Nephron progenitor cell (in vitro differentiated cells): ENCODE results near the gene ANKRD33B.

ENCODE experiments used
- DNase-seq: peaks from one replicate; pipeline ENCODE4 v3.0.0; 2021
- H3K27ac Mint-ChIP-seq: 2 replicates; pipeline ENCODE4 v1.8.0; 2021; ENCODE audit warnings: mild to moderate bottlenecking, moderate library complexity, mixed read lengths
- H3K27me3 Mint-ChIP-seq: 2 replicates; pipeline ENCODE4 v1.8.0; 2021; ENCODE audit warnings: mild to moderate bottlenecking, low read depth, mixed read lengths; ENCODE audit not compliant: poor library complexity
- H3K36me3 Mint-ChIP-seq: 2 replicates; pipeline ENCODE4 v1.8.0; 2021; ENCODE audit warnings: low read depth, mixed read lengths
- H3K4me1 Mint-ChIP-seq: 2 replicates; pipeline ENCODE4 v1.8.0; 2021; ENCODE audit warnings: mixed read lengths
- H3K4me3 Mint-ChIP-seq: 2 replicates; pipeline ENCODE4 v1.8.0; 2021; ENCODE audit warnings: mild to moderate bottlenecking, moderate library complexity, mixed read lengths
- H3K9me3 Mint-ChIP-seq: 2 replicates; pipeline ENCODE4 v1.8.0; 2021; ENCODE audit warnings: mild to moderate bottlenecking, moderate library complexity, mixed read lengths
- TF ChIP-seq, protein P1 (sequence below): fragments of 200-600 bp; sonication (generic); IDR thresholded peaks from 2 replicates; pipeline ENCODE4 v1.5.0; 2021; ENCODE audit warnings: antibody characterized with exemption

ANKRD33B gene

DNA sequence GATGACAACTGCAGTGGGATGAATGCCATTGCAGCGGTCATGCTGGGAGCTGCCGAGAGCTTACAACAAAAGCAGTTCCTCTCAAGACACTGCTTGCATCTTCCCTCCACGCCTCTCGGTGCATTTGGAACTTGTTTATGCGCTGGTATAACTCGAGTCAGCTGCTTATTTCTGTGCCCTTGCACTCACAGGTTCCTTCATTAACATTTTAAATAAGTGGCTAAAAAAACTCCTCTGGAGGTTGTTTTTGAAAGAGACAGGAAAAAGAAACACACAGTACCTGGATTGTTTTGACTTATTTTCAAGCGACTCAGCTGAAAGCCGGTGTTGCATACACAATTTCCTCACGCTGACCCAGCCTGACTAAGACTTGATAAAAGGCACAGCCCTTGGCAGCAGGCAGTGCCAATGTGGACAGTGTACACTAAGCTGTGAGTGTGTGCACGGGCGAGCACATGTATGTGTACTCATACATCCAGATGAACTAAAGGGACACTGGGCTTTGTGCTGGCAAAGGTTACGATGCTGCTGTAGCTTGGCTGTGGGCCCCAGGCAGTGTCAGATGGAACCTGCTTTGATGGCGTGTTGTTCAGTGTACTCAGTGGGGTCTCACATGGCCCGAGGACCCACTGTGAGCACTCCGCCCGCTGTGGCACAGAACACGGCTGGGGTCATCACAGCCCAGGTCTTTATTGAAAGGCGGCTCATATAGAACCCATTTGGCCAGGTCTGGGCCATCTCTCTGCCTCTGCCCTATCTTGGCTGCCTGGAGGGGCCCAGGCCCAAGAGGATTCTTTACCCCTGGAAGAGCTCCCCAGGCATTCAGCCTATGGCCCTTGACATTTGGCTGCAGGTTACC is 92.3 kb downstream of the ANKRD33B start:
- TF ChIP-seq, protein P1, sequence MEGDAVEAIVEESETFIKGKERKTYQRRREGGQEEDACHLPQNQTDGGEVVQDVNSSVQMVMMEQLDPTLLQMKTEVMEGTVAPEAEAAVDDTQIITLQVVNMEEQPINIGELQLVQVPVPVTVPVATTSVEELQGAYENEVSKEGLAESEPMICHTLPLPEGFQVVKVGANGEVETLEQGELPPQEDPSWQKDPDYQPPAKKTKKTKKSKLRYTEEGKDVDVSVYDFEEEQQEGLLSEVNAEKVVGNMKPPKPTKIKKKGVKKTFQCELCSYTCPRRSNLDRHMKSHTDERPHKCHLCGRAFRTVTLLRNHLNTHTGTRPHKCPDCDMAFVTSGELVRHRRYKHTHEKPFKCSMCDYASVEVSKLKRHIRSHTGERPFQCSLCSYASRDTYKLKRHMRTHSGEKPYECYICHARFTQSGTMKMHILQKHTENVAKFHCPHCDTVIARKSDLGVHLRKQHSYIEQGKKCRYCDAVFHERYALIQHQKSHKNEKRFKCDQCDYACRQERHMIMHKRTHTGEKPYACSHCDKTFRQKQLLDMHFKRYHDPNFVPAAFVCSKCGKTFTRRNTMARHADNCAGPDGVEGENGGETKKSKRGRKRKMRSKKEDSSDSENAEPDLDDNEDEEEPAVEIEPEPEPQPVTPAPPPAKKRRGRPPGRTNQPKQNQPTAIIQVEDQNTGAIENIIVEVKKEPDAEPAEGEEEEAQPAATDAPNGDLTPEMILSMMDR, result no peak
- no peak for DNase-seq
- no peaks in the 10 kb centered on the region for H3K4me1 Mint-ChIP-seq
- no peak overlapping the region for H3K27ac Mint-ChIP-seq
- no peak overlapping the region for H3K4me3 Mint-ChIP-seq
- H3K27me3 Mint-ChIP-seq, result peaks cover 15% of the 10 kb centered on the region
- no peaks in the 10 kb centered on the region for H3K9me3 Mint-ChIP-seq
- H3K36me3 Mint-ChIP-seq, result no peaks in the 10 kb centered on the region

DNA sequence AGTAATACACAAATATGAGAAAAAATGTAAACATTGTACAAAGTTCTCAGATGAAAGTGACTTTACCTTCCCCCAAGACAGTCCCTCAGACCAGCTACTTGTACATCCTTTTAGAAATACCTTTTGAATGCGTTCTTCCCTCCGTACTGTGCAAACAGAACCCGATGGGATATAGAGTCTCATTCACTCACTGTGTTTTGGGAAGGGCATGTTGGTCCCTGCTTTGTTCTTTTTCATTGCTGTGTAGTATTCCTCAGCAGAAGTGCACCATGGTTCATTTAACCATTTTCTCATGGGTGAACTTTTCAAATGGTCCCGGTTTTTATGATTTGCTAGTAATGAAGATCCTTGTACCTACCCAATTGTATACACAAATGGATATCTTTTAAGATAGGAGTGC is 94.4 kb downstream of the ANKRD33B start:
- H3K4me3 Mint-ChIP-seq, result no peak overlapping the region
- peaks cover under 1% of the 10 kb centered on the region for H3K4me1 Mint-ChIP-seq
- TF ChIP-seq, protein P1, result no peak
- no peaks in the 10 kb centered on the region for H3K36me3 Mint-ChIP-seq
- H3K27ac Mint-ChIP-seq, result no peak overlapping the region
- DNase-seq, result no peak
- H3K27me3 Mint-ChIP-seq, result peaks cover 12% of the 10 kb centered on the region
- H3K9me3 Mint-ChIP-seq, result no peaks in the 10 kb centered on the region

DNA sequence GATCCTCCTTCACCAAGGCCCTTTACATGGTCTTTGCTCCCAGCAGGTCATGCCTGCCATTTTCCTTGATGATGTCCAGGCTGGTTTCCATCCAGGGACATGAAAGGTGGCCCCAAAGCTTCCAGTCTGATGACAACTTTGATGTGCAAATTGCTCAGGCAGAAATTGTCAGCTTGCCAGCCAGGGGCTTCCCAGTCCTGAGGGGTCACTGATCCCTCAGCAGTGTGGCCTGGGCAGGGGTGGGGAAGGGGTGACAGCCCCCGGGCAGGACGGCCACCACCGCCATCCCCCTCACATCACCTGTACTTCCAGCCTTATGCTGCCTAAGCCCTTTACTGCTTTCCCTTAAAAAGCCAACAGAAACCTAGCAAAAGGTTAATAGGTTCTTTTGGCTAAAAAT is 96.3 kb downstream of the ANKRD33B start:
- no peak for DNase-seq
- H3K9me3 Mint-ChIP-seq, result no peaks in the 10 kb centered on the region
- peaks cover 10% of the 10 kb centered on the region for H3K27me3 Mint-ChIP-seq
- TF ChIP-seq, protein P1, result no peak
- H3K4me1 Mint-ChIP-seq, result peaks cover 19% of the 10 kb centered on the region
- no peak overlapping the region for H3K4me3 Mint-ChIP-seq
- no peaks in the 10 kb centered on the region for H3K36me3 Mint-ChIP-seq
- H3K27ac Mint-ChIP-seq, result no peak overlapping the region

DNA sequence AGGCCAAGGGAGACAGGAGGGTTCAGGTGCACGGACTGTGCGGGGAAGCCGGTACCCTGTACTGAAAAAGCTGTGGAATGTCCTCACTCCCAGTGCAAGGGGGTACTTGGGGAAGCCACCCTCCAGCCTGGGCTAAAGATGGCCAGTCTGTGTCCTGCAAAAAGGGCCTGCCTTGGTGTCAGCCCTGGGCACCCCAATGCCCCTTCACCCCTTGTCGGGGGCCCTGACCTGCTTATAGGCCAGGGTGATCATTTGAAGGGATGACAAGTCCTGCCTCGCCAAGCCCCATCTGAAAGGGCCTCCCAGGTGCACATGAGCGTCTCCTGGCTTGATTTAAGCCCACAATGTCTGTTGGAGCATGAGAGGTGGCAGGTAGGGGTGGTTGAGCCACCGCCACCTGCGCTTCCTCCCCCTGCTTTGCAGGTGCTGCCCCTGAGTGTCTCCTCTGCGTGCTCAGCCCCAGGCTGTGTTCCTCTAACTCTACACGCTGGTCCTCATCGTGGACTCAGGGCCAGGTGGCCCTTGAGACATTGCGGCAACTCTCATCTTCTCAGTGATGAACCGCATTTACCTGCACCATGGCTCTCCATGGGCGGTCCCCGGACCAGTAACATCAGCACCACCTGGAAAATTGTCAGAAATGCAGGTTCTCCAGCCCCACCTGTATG is 97.0 kb downstream of the ANKRD33B start:
- TF ChIP-seq, protein P1, result no peak
- Mint-ChIP-seq H3K4me3 (no peak overlapping the region), H3K27me3 (peaks cover 7% of the 10 kb centered on the region), H3K36me3 (no peaks in the 10 kb centered on the region), H3K9me3 (no peaks in the 10 kb centered on the region), H3K4me1 (peaks cover 20% of the 10 kb centered on the region), H3K27ac (no peak overlapping the region)
- no peak for DNase-seq

DNA sequence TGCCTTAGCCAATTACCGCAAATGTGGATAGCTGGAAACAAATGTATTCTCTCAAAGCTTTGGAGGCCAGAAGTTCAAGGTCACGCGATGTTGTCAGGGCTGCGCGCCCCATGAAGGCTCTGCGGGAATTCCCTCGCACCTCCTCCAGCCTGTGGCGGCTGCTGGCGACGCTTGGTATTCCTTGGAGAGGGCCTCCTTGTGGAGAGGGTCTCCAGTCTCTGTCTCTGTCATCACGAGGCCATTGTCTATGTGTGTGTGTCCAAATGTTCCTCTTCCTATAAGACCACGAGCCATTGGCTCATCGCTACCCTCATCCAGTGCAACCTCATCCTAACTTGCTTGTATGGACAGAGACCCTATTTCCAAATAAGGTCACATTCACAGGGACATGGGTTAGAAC is 97.5 kb downstream of the ANKRD33B start:
- Mint-ChIP-seq H3K36me3 (no peaks in the 10 kb centered on the region), H3K4me3 (no peak overlapping the region), H3K4me1 (peaks cover 23% of the 10 kb centered on the region), H3K9me3 (no peaks in the 10 kb centered on the region), H3K27ac (no peak overlapping the region), H3K27me3 (peaks cover 7% of the 10 kb centered on the region)
- TF ChIP-seq, protein P1, result no peak
- DNase-seq, result no peak
